ENCODE measurements around the gene SLCO6A1. TPM values are rescaled to one million over a fixed set of nuclear protein-coding genes. Genes with fewer than 3 reads are reported as not detected.

The SLCO6A1 gene
- total RNA-seq, 6 experiments from 2014 or later, result not detected

- intact Hi-C loops (cut with DNase I), result no loop called here
- TF ChIP-seq POLR2A (IDR thresholded peaks at IDR 0.05) (no peak), CTCF (IDR thresholded peaks at IDR 0.05) (no peak)
- Histone ChIP-seq H3K4me1 (no peaks in the 10 kb centered on the region), H3K27ac (no peak overlapping the region), H3K36me3 (no peaks in the 10 kb centered on the region), H3K9me3 (no peaks in the 10 kb centered on the region), H3K27me3 (no peaks in the 10 kb centered on the region), H3K4me3 (no peak overlapping the region)
- WGBS (ENCODE audit: insufficient coverage, low coverage, low lambda C conversion rate, missing lambda C conversion rate), result 0% methylated on average over 1 of the region's 1 CpG
- DNase-seq (no peak), ATAC-seq (no peak)
These were observed 17.6 kb downstream of the SLCO6A1 start for GRCh38 chr5:102481054-102481715.

- Histone ChIP-seq H3K27ac (no peak overlapping the region), H3K27me3 (no peaks in the 10 kb centered on the region), H3K9me3 (no peaks in the 10 kb centered on the region), H3K4me3 (no peak overlapping the region), H3K4me1 (no peaks in the 10 kb centered on the region), H3K36me3 (no peaks in the 10 kb centered on the region)
- TF ChIP-seq POLR2A (IDR thresholded peaks at IDR 0.05), result no peak
- no peak for TF ChIP-seq CTCF (IDR thresholded peaks at IDR 0.05)
- intact Hi-C loops (cut with DNase I), result no loop called here
- no peak for DNase-seq
- peak; percentile 69 to 88 (median 76) for ATAC-seq
These were observed 45.1 kb downstream of the SLCO6A1 start for GRCh38 chr5:102453716-102454115.

- H3K4me1 ChIP-seq, result no peaks in the 10 kb centered on the region
- DNase-seq, result no peak
- no peaks in the 10 kb centered on the region for H3K9me3 ChIP-seq
- intact Hi-C loops (cut with DNase I), result no loop called here
- TF ChIP-seq POLR2A (IDR thresholded peaks at IDR 0.05) (no peak), CTCF (IDR thresholded peaks at IDR 0.05) (no peak)
- no peaks in the 10 kb centered on the region for H3K27me3 ChIP-seq
- no peak overlapping the region for H3K27ac ChIP-seq
- 80% methylated on average over 1 of the region's 3 CpGs for WGBS (ENCODE audit: insufficient coverage, low coverage, low lambda C conversion rate, missing lambda C conversion rate)
- H3K4me3 ChIP-seq, result no peak overlapping the region
- peak in 1 of 4 donors; percentile 25 for ATAC-seq
- no peaks in the 10 kb centered on the region for H3K36me3 ChIP-seq
These were observed 47.7 kb downstream of the SLCO6A1 start for GRCh38 chr5:102451082-102451481.

- no peak overlapping the region for H3K4me3 ChIP-seq
- intact Hi-C loops (cut with DNase I), result no loop called here
- peak in 1 of 4 donors; percentile 27 for ATAC-seq
- H3K36me3 ChIP-seq, result no peaks in the 10 kb centered on the region
- H3K27me3 ChIP-seq, result no peaks in the 10 kb centered on the region
- 83% methylated on average over 1 of the region's 5 CpGs for WGBS (ENCODE audit: insufficient coverage, low coverage, low lambda C conversion rate, missing lambda C conversion rate)
- H3K4me1 ChIP-seq, result no peaks in the 10 kb centered on the region
- H3K9me3 ChIP-seq, result no peaks in the 10 kb centered on the region
- H3K27ac ChIP-seq, result no peak overlapping the region
- TF ChIP-seq POLR2A (IDR thresholded peaks at IDR 0.05) (no peak), CTCF (IDR thresholded peaks at IDR 0.05) (peak in 1 of 4 donors; percentile 16)
- peak in 1 of 3 donors; percentile 35 for DNase-seq
These were observed 48.3 kb downstream of the SLCO6A1 start for GRCh38 chr5:102450313-102450990.

Data from right lobe of liver (tissue), 6 donors.